Measurements from ENCODE around the gene OR1L6. TPM values are rescaled to one million over a fixed set of nuclear protein-coding genes. Genes with fewer than 3 reads are reported as not detected.

The OR1L6 gene
- total RNA-seq, 1 experiment from 2014 or later: not detected

- no peaks in the 10 kb centered on the region for H3K79me2 ChIP-seq (ENCODE audit: low read length)
- no peaks in the 10 kb centered on the region for H3K36me3 ChIP-seq (ENCODE audit: low read depth, low read length)
- H3K27ac ChIP-seq (ENCODE audit: low read length): no peak overlapping the region
- peak; percentile 87 for ATAC-seq
- no peaks in the 10 kb centered on the region for H3K27me3 ChIP-seq (ENCODE audit: low read length)
- no peaks in the 10 kb centered on the region for H4K20me1 ChIP-seq (ENCODE audit: low read length)
- ChIA-PET POLR2A (ENCODE audit: unreplicated experiment) (no interaction called here), CTCF (no interaction called here)
- no peak overlapping the region for H3K4me2 ChIP-seq (ENCODE audit: low read length)
- no peaks in the 10 kb centered on the region for H3K9me2 ChIP-seq (replicated peaks; ENCODE audit: low read length)
- peak; percentile 35 for DNase-seq
- H3K9me3 ChIP-seq (ENCODE audit: low read length): no peaks in the 10 kb centered on the region
- no TSS peak for BruUV-seq (replicated peaks)
- no peak overlapping the region for H2AFZ ChIP-seq (ENCODE audit: low read length)
- intact Hi-C loops (cut with micrococcal nuclease): no loop called here
- no peak overlapping the region for H3K4me3 ChIP-seq (ENCODE audit: low read length)
- TF ChIP-seq EZH2phosphoT487 (IDR thresholded peaks at IDR 0.05; ENCODE audit: borderline replicate concordance, low read length) (no peak), EZH2 (IDR thresholded peaks at IDR 0.05; ENCODE audit: low read length, unreplicated experiment) (no peak)
- no peak overlapping the region for H3K9ac ChIP-seq (ENCODE audit: low read length)
- peaks cover 4% of the 10 kb centered on the region; the same call in 1 of the 2 replicates for H3K4me1 ChIP-seq (ENCODE audit: insufficient read depth, low read length)
- H3F3A ChIP-seq (ENCODE audit: low read length, unreplicated experiment): no peaks in the 10 kb centered on the region
These were observed 55.4 kb downstream of the OR1L6 start for GRCh38 chr9:122797316-122798063.

Other genes starting within 250 kb of the OR1L6 start
- gene OR1J2, start 231.5 kb upstream of the OR1L6 start, total RNA-seq (2014; rRNA removed): not detected in 2 replicates
- not detected in 2 replicates for gene OR1J4, start 223.2 kb upstream of the OR1L6 start, total RNA-seq (2014; rRNA removed)
- gene OR1N1, start 215.0 kb upstream of the OR1L6 start, total RNA-seq (2014; rRNA removed): not detected in 2 replicates
- not detected in 2 replicates for gene OR1N2, start 189.2 kb upstream of the OR1L6 start, total RNA-seq (2014; rRNA removed)
- gene OR1L8, start 158.9 kb upstream of the OR1L6 start, total RNA-seq (2014; rRNA removed): not detected in 2 replicates
- not detected in 2 replicates for gene OR1Q1, start 127.6 kb upstream of the OR1L6 start, total RNA-seq (2014; rRNA removed)
- not detected in 2 replicates for gene OR1B1, start 84.7 kb upstream of the OR1L6 start, total RNA-seq (2014; rRNA removed)
- not detected in 2 replicates for gene OR1L1, start 80.6 kb upstream of the OR1L6 start, total RNA-seq (2014; rRNA removed)
- gene OR1L3, start 67.2 kb upstream of the OR1L6 start, total RNA-seq (2014; rRNA removed): not detected in 2 replicates
- gene OR1L4, start 18.3 kb upstream of the OR1L6 start, total RNA-seq (2014; rRNA removed): not detected in 2 replicates
- not detected in 2 replicates for gene OR5C1, start 46.6 kb downstream of the OR1L6 start, total RNA-seq (2014; rRNA removed)
- gene OR1K1, start 57.8 kb downstream of the OR1L6 start, total RNA-seq (2014; rRNA removed): not detected in 2 replicates
- gene PDCL, start 86.3 kb downstream of the OR1L6 start, total RNA-seq (2014; rRNA removed): 13.9 and 16.3 TPM in 2 replicates
- gene RC3H2, start 163.1 kb downstream of the OR1L6 start, total RNA-seq (2014; rRNA removed): 18.0 and 23.0 TPM in 2 replicates
- 4.4 and 4.7 TPM in 2 replicates for gene ZBTB6, start 171.0 kb downstream of the OR1L6 start, total RNA-seq (2014; rRNA removed)
- gene ZBTB26, start 189.2 kb downstream of the OR1L6 start, total RNA-seq (2014; rRNA removed): 1.5 and 1.6 TPM in 2 replicates
- 12.7 and 16.5 TPM in 2 replicates for gene RABGAP1, start 198.7 kb downstream of the OR1L6 start, total RNA-seq (2014; rRNA removed)